Esophagus squamous epithelium (tissue), 5 donors: ENCODE results near the gene EHD4. TPM values are rescaled to one million over a fixed set of nuclear protein-coding genes. Genes with fewer than 3 reads are reported as not detected.

Experiments used
- DNase-seq: peaks from one replicate; lab custom pipeline; 2025; lab: John Stamatoyannopoulos, UW
- H3K27ac ChIP-seq, 4 donors: fragments of 200-600 bp; sonication (generic); one replicate each; pipeline ENCODE4 v1.5.1; 2016 to 2019; ENCODE audit warnings: mild to moderate bottlenecking in 1 of 4
- H3K27me3 ChIP-seq, 4 donors: fragments of 200-600 bp; sonication (generic); 1 replicate in 3 of 4; 2 replicates in 1 of 4; pipeline versions ENCODE4 v1.5.1 to v1.6.0; 2017 to 2021; ENCODE audit warnings: antibody characterized with exemption in 1 of 4
- H3K36me3 ChIP-seq, 3 donors: fragments of 200-600 bp; sonication (generic); one replicate each; pipeline ENCODE4 v1.5.1; 2016 to 2019
- H3K4me1 ChIP-seq, 3 donors: fragments of 200-600 bp; sonication (generic); one replicate each; pipeline ENCODE4 v1.5.1; 2017 to 2019
- H3K4me3 ChIP-seq, 4 donors: fragments of 200-600 bp; sonication (generic); 1 replicate in 3 of 4; 2 replicates in 1 of 4; pipeline ENCODE4 v1.5.1; 2016 to 2019; ENCODE audit warnings: mild to moderate bottlenecking in 2 of 4, moderate library complexity in 1 of 4
- H3K9me3 ChIP-seq, 3 donors: fragments of 200-600 bp; sonication (generic); one replicate each; pipeline ENCODE4 v1.5.1; 2016 to 2019
- CTCF ChIP-seq, 6 experiments: fragments of 450-650 bp in 4 of 6; fragments of 200-600 bp in 2 of 6; sonication (generic) in 2 of 6; IDR thresholded peaks; one replicate each; pipeline ENCODE4 v1.5.1; 2016 to 2019; ENCODE audit warnings: antibody characterized with exemption in 6 of 6, mild to moderate bottlenecking in 4 of 6, moderate library complexity in 4 of 6
- POLR2A ChIP-seq, 4 donors: fragments of 450-650 bp; IDR thresholded peaks; one replicate each; pipeline ENCODE4 v1.6.1; 2017; ENCODE audit warnings: antibody characterized with exemption in 4 of 4, mild to moderate bottlenecking in 4 of 4, moderate library complexity in 3 of 4
- WGBS, 2 donors: methylation state at CpG; one replicate each; pipeline ENCODE4 v1.1.5; 2018; 5-methylcytosine and 5-hydroxymethylcytosine counted together
- intact Hi-C: fragments of 100-400 bp; cut with DNase I; formaldehyde crosslinking; loops from one replicate; pipeline ENCODE4 v1.15.0; 2022
- total RNA-seq, 4 donors: library from RNA; depleted of rRNA; stranded (reverse); fragments of >200 nt; gene quantifications; one replicate each; pipeline ENCODE4 v1.1.0, GENCODE V29; 2016
- donor health status: DM: yes; HTN: yes; CAD: no.

EHD4 gene
- total RNA-seq, 4 donors from 2014 or later, result 25.4 to 45.3 (median 27.8) TPM

- no peak overlapping the region for H3K27ac ChIP-seq
- WGBS, 2 donors, result 83 to 91% methylated on average over 3 of the region's 3 CpGs
- no peak overlapping the region for H3K4me3 ChIP-seq
- no peak for TF ChIP-seq POLR2A (IDR thresholded peaks at IDR 0.05)
- no peak for TF ChIP-seq CTCF (IDR thresholded peaks at IDR 0.05)
- H3K36me3 ChIP-seq, result peaks cover 0 to 28% (median 4%) of the 10 kb centered on the region in 3 donors
- peaks cover 3 to 83% (median 8%) of the 10 kb centered on the region in 3 donors for H3K4me1 ChIP-seq
- DNase-seq, result no peak
- intact Hi-C loops, result no loop called here
- no peaks in the 10 kb centered on the region for H3K27me3 ChIP-seq
- H3K9me3 ChIP-seq, result no peaks in the 10 kb centered on the region
Observed at GRCh38 chr15:41923401-41923997, 48.9 kb downstream of the EHD4 start.

- H3K27me3 ChIP-seq, result no peaks in the 10 kb centered on the region
Observed at GRCh38 chr15:41922353-41922752, 50.0 kb downstream of the EHD4 start.

GRCh38 chr15:41921639-41922038, 50.7 kb downstream of the EHD4 start:
- H3K27ac ChIP-seq, result peak overlapping the region; percentile 6 to 55 (median 38)
- H3K9me3 ChIP-seq, result no peaks in the 10 kb centered on the region
- no peak overlapping the region for H3K4me3 ChIP-seq
- DNase-seq, result no peak
- H3K27me3 ChIP-seq, result no peaks in the 10 kb centered on the region
- WGBS, 2 donors, result 64 to 79% methylated on average over 5 of the region's 5 CpGs
- intact Hi-C loops, result no loop called here
- H3K4me1 ChIP-seq, result peaks cover 11 to 86% (median 14%) of the 10 kb centered on the region in 3 donors
- TF ChIP-seq POLR2A (IDR thresholded peaks at IDR 0.05), result no peak
- TF ChIP-seq CTCF (IDR thresholded peaks at IDR 0.05), result no peak
- H3K36me3 ChIP-seq, result peaks cover 0 to 41% (median 4%) of the 10 kb centered on the region in 3 donors

More at GRCh38 chr15:41922353-41922752, 50.0 kb downstream of the EHD4 start:
- no peak for DNase-seq
- peak overlapping the region in 1 of 4 donors; percentile 41 for H3K27ac ChIP-seq
- no peak for TF ChIP-seq CTCF (IDR thresholded peaks at IDR 0.05)
- no peak for TF ChIP-seq POLR2A (IDR thresholded peaks at IDR 0.05)
- H3K36me3 ChIP-seq, result peaks cover 0 to 39% (median 4%) of the 10 kb centered on the region in 3 donors
- H3K9me3 ChIP-seq, result no peaks in the 10 kb centered on the region
- H3K4me1 ChIP-seq, result peaks cover 11 to 85% (median 14%) of the 10 kb centered on the region in 3 donors
- intact Hi-C loops, result no loop called here
- WGBS, 2 donors, result 77 to 78% methylated on average over 9 of the region's 9 CpGs
- no peak overlapping the region for H3K4me3 ChIP-seq

GRCh38 chr15:41921167-41921566, 51.2 kb downstream of the EHD4 start:
- no peak for TF ChIP-seq POLR2A (IDR thresholded peaks at IDR 0.05)
- TF ChIP-seq CTCF (IDR thresholded peaks at IDR 0.05), result no peak
- intact Hi-C loops, result no loop called here
- no peak overlapping the region for H3K4me3 ChIP-seq
- peak overlapping the region; percentile 6 to 55 (median 38) for H3K27ac ChIP-seq
- no peaks in the 10 kb centered on the region for H3K9me3 ChIP-seq
- WGBS, 2 donors, result 60 to 92% methylated on average over 7 to 9 of the region's 9 CpGs
- no peaks in the 10 kb centered on the region for H3K27me3 ChIP-seq
- H3K4me1 ChIP-seq, result peaks cover 9 to 85% (median 11%) of the 10 kb centered on the region in 3 donors
- DNase-seq, result no peak
- H3K36me3 ChIP-seq, result peaks cover 0 to 46% (median 4%) of the 10 kb centered on the region in 3 donors

- peaks cover 9 to 84% (median 11%) of the 10 kb centered on the region in 3 donors for H3K4me1 ChIP-seq
- peak overlapping the region in 2 of 4 donors; percentile 14 to 20 for H3K27ac ChIP-seq
- H3K27me3 ChIP-seq, result no peaks in the 10 kb centered on the region
- H3K9me3 ChIP-seq, result no peaks in the 10 kb centered on the region
- WGBS, 2 donors, result 62 to 78% methylated on average over 3 of the region's 3 CpGs
- H3K4me3 ChIP-seq, result no peak overlapping the region
- intact Hi-C loops, result no loop called here
- H3K36me3 ChIP-seq, result peaks cover 0 to 48% (median 4%) of the 10 kb centered on the region in 3 donors
- no peak for DNase-seq
- no peak for TF ChIP-seq POLR2A (IDR thresholded peaks at IDR 0.05)
- no peak for TF ChIP-seq CTCF (IDR thresholded peaks at IDR 0.05)
Observed at GRCh38 chr15:41919954-41920538, 52.3 kb downstream of the EHD4 start.
